GM12865 (cell line): ENCODE measurements around the gene EXOC4.

Experiments
- DNase-seq: peaks from one replicate; pipeline ENCODE4 v3.0.0; 2010; ENCODE audit warnings: low read depth
- H3K4me3 ChIP-seq: 2 replicates; pipeline ENCODE4 v1.5.1; 2011; ENCODE audit warnings: mild to moderate bottlenecking, low read depth, low read length, control low read depth
- CTCF ChIP-seq: IDR thresholded peaks from 2 replicates; pipeline ENCODE4 v1.5.1; 2011; ENCODE audit warnings: low read length, control low read depth, low read depth, inconsistent platforms; ENCODE audit not compliant: insufficient read depth; ENCODE audit errors: missing control alignments

The EXOC4 gene

GRCh38 chr7:133309333-133309732 lies 56.5 kb downstream of the EXOC4 start:
- DNase-seq = no peak
- TF ChIP-seq CTCF = no peak
- H3K4me3 ChIP-seq = no peak overlapping the region

GRCh38 chr7:133310232-133310862 lies 57.5 kb downstream of the EXOC4 start:
- TF ChIP-seq CTCF = no peak
- no peak overlapping the region for H3K4me3 ChIP-seq
- no peak for DNase-seq

- H3K4me3 ChIP-seq = no peak overlapping the region
- DNase-seq = no peak
- no peak for TF ChIP-seq CTCF
Observed at GRCh38 chr7:133313575-133313974, 60.7 kb downstream of the EXOC4 start.

GRCh38 chr7:133314084-133314483 lies 61.2 kb downstream of the EXOC4 start:
- no peak overlapping the region for H3K4me3 ChIP-seq
- DNase-seq = no peak
- TF ChIP-seq CTCF = no peak

GRCh38 chr7:133315332-133316040 lies 62.6 kb downstream of the EXOC4 start:
- H3K4me3 ChIP-seq = no peak overlapping the region
- no peak for TF ChIP-seq CTCF
- DNase-seq = no peak

- no peak overlapping the region for H3K4me3 ChIP-seq
- no peak for DNase-seq
- TF ChIP-seq CTCF = no peak
Observed at GRCh38 chr7:133319842-133320241, 67.0 kb downstream of the EXOC4 start.
